HL-60/S4 (cell line): ENCODE measurements around the gene SIGLEC12.
"Not testable (repeated sequence)": the region's sequence is repeated elsewhere in the genome, so short reads cannot be mapped to it uniquely, and the experiment has no call there.

ENCODE experiments used
- in situ Hi-C: fragments of 300-500 bp; cut with MboI; formaldehyde crosslinking; loops from 2 replicates; pipeline ENCODE4 v1.14.3; 2022; ENCODE audit warnings: low sequenced_read_pairs

The SIGLEC12 gene

GRCh38 chr19:51524666-51525264, 23.2 kb upstream of the SIGLEC12 start:
- in situ Hi-C loops = no loop called here

DNA sequence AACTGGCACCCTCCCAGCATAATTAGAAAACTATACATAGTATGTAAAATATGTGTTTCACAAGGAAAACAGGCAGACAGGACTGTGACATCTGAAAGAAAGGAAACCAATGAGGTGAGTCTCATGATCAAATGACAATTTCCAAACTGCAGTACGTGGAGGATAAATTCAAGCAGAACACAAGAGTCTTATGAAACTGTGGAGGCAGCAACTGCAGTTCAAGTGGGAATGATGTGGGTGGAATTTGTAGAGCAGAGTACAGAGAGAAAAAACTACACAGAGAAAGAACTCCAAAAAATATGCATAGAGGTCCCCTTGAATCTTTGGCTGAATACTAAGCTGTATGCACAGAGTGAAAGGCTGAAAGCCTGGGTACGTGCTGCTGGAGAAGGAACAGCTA, 20.2 kb upstream of the SIGLEC12 start:
- in situ Hi-C loops = no loop called here

- in situ Hi-C loops = no loop called here
Measured at GRCh38 chr19:51521357-51521756, 19.8 kb upstream of the SIGLEC12 start.

DNA sequence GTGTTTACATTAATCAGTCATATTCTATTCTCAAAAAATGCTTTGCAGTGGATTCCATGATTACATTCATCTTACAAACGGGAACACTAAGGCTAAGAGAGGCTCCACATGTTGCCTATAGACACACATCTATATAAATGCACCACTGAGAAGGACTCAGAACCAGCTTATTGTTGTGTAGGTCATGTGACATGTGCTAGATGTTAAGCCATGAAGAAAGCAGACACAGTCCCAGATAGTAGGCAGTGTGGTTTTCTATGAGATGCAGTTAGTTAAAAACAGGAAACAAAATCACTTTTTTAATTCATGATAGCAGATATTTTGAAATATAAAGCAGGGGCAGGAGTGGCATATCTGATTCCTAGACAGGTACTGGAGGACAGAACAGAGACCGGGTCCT, 19.1 kb upstream of the SIGLEC12 start:
- in situ Hi-C loops = no loop called here

DNA sequence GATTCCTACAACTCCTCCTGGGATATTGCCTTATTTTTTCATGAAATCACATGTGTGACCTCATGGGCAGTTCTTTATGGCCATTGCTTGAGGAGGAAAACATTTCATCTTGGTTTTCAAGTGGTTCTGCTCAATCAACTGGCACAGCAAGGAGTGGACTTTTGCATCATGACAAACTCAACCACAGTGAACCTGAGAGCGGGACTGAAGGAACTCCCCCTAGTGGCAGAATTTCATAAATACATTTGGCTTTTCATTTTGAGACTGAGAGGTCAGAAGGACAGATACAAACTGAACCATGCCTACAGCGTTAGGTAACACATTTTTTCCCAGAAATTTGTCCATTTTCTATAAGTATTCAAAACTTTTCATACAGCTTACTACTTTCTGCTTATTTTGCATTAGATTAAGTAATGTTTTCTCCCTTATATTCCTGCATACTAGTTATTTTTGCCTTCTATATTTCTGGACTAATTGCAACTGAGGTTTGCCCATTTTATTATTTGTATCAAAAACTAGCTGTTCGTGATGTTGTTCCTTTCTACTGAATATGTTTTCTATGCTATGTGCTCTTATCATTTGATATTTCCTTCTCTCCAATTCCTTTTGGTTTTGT, 13.4 kb upstream of the SIGLEC12 start:
- in situ Hi-C loops = no loop called here

DNA sequence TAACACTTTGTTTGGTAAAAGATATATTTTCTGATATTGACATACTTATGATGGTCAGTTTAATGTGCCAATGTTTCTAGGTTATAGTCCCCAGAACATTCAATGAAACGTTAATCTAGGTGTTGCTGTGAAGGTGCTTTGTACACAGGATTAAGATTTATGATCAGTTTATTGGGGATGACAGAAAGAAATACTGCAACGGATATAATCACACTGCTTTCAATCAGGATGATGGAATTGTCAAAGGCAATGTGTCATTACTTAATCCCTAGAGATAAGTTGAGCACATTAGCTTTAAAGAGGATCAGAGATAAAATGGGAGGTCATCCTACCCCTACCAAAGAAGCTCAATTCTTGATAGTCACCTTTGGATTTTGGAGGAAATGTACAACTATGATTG, 12.4 kb upstream of the SIGLEC12 start:
- in situ Hi-C loops = no loop called here

DNA sequence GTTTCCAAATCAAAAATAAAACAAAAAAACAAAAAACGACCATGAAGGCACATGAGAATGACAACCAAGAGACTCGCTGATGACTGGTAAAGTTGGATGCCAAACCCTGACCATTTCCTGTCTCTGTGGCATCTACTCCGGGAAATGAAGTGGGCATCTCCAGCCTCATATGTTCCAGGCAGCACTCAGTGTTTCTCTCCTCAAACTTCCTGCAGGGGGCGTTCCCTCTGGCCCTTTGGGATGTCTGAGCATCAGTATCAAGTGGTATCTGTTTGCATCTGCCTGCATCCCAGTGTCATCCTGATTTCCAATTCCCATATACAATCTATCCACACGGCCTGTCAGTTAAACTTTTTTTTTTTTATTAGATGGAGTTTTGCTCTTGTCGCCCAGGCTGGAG, 9.8 kb upstream of the SIGLEC12 start:
- in situ Hi-C loops = no loop called here

DNA sequence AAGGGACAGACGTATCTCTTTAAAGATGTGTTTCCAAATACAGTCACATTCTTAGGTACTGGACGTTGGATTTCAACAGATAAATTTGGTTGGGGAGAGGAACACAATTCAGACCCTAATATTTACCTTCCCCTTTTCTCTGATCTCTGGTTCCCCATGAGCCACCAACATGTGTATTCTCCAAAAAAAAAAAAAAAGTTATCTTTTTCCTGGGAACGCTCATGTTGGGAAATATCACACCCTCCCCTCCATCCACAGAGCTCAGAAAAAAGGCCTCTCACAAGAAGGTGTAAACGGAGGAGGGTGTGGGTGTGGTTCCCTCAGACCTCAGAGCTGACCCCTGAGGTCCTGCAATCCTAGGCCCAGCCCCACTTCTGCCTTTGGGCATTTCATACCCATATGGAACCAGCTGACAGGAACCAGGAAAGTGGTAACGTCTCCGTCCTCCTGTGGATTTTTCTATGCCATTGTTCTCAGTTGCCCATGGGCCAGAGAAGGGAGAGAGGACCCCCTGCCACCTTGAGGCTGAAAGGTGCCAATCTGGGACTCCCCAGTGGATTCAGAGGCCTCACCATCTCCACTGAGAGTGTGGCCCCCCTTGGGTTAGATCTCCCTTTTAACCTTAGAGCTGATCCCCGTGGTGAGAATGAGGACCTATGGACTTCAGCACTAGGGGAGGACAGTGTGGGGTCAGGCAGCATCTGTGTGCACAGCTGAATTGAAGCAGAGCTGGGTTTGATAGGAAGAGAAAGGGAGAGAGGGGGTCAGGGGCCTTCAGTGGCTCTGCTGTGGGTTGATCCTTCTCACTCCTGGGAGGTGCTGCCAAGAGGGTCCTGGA, 8.4 kb upstream of the SIGLEC12 start:
- in situ Hi-C loops = no loop called here

DNA sequence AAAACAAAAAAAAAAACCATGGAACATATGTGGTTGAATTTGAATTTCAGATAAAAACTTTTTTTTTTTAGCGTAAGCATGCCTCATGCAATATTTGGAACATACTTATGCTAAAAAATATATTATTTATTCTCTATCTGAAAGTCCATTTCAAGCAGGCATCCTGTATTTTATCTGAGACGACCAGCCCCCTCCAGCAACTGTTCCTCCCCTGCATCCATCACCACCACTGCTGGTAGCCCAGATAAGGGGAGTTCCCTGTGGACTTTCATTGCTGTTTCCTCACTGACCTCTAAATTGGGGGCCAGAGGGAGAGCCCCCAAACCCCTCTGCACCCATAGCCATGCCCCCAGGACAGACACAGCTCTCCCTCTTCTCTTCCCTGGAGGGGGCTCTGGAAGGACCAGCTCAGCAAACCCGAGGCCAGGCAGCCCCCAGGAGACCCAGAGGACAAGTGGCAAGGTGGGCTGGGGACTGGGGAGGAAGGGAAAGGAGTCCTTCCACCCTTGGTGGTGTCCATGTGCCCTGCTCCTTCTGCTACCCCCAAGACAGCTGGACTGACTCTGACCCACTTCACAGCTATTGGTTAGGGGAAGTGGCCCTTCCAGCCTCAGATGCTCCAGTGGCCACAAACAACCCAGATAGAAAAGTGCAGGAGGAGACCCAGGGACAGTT, 6.6 kb upstream of the SIGLEC12 start:
- in situ Hi-C loops = no loop called here

- in situ Hi-C loops = no loop called here
Measured at GRCh38 chr19:51507640-51508058, 6.0 kb upstream of the SIGLEC12 start.

DNA sequence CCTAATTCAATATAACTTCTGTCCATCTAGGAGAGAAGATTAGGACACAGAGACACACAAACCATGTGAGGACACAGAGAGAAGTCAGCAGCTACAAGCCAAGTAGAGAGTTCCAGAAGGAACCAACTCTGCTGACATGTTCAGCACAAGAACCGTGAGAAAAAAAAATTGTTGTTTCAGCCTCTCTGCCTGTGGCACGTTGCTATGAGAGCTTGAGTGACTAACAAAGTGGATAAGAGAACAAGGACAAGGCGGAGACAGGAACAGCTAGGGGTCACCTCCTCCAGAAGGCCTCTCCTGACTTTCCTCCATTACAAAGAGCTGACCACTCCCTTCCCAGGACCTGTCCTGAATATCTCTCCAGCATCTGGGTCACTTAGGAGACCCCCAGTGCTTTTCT, 5.6 kb upstream of the SIGLEC12 start:
- in situ Hi-C loops = no loop called here

GRCh38 chr19:51505904-51506303, 4.3 kb upstream of the SIGLEC12 start:
- in situ Hi-C loops = no loop called here

DNA sequence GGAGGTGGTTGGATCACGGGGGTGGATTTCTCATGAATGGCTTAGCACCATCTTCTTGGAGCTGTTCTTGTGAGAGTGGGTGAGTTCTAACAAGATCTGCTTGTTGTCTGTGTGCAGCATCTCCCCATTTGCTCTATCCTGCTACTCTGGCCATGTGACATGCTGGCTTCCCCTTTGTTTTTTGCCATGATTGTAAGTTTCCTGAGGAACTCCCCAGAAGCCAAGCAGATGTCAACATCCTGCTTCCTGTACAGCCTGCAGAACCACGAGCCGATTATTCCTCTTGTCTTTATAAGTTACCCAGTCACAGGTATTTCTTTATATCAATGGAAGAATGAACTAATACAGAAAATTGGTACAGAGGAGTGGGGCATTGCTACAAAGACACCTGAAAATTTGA, 2.3 kb upstream of the SIGLEC12 start:
- in situ Hi-C loops = no loop called here

- in situ Hi-C loops = no loop called here
Measured at GRCh38 chr19:51503286-51503817, 1.8 kb upstream of the SIGLEC12 start.

DNA sequence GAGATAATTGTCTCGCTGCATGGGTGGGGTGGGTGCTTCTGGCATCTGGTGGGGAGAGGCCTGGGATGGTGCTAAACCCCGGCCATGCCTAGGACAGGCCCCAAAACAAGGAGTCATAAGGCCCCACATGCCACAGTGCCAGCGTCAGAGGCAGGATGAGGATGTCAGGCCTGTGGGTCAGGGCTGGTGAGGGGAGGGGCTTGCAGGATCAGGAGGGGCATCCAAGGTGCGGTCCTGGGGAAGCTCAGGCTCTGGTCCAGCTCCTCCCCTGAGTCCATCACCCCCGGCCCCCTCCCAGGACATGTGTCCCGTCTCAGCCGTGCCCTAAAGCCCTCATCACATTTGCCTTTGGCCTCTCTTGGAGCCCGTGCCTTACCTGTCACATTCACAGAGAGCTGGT, 669 bp downstream of the SIGLEC12 start:
- in situ Hi-C loops = not testable (repeated sequence)

- in situ Hi-C loops = no loop called here
Measured at GRCh38 chr19:51497666-51498065, 3.9 kb downstream of the SIGLEC12 start.

DNA sequence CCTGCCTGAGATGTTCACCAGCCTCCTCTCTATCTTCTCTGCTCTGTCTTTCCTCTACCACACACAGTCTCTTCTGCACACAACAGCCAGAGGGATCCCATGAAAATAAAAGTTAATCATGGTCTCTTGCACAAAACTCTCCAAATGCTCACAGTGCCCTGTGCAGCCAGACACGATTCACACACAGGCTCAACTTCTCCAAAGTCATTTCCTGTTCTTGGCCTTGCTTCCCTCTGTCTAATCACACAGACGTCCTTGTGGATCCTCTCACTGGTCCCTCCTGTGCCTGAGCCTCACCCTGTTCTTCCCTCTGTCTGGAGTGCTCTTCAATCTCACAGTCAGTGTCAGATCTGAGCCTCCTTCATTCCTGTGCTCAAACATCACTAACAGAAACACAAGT, 7.8 kb downstream of the SIGLEC12 start:
- in situ Hi-C loops = no loop called here

DNA sequence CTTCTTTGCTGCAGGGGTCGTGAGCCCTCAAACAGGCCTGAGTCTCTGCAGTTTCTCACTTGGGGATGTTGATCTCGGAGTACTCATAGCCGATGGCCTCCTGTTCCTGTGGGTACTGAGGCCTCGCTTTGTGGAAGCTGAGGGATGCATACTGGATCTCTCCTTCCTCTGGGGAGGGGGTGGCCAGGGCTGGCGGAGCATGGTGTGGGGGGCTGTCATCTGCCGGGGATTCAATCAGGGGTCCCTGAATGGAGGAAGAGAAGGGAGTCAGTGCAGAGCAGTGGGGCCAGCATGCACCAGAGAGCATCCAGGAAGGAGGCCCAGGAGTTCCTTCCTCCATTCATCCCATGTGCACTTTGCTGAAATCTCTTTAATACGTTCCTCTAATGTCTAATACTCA, 10.0 kb downstream of the SIGLEC12 start:
- in situ Hi-C loops = no loop called here

GRCh38 chr19:51490676-51491075, 10.9 kb downstream of the SIGLEC12 start:
- in situ Hi-C loops = no loop called here

GRCh38 chr19:51489113-51489512, 12.5 kb downstream of the SIGLEC12 start:
- in situ Hi-C loops = no loop called here

- in situ Hi-C loops = no loop called here
Measured at GRCh38 chr19:51488491-51488890, 13.1 kb downstream of the SIGLEC12 start.
